Measurements from ENCODE around the gene DIPK1C.

Gene DIPK1C

DNA sequence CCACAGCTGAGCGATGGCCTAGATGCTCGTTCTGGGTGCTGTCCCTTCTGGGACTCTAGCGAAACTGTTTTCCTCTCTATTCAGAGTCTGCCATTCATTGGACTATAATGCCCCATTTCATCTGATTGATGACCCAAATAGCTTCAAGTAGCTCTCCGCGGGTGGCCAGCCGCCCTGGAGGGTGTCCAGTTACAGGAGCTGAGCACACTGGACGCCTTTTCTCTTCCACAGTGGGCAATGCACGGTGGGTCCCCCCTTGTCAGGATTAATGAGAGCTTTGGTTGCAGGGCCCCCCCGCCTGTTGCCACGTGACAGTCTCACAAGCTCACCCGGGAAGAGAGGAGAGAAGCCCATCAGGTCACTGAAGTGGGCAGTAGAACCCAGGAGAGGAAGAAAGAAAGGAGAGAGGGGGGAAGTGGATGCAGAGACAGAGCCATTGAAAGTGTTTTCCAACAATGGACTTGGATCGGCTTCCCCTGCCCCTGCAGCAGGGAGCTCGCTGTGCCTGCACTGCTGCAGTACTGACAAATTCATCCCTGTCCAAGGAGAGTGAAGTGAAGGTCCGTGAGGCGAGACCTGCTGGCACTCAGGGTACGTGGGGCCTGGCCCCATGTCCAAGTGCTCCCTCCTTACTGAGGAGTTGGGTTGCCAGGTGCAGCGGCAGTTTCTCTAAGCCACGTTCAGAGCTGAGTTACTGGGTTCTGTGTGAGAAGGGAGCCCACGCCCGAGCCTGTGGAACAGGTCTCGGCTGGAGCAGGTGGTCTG is 44.8 kb downstream of the DIPK1C start:
- TF ChIP-seq, protein P1, sequence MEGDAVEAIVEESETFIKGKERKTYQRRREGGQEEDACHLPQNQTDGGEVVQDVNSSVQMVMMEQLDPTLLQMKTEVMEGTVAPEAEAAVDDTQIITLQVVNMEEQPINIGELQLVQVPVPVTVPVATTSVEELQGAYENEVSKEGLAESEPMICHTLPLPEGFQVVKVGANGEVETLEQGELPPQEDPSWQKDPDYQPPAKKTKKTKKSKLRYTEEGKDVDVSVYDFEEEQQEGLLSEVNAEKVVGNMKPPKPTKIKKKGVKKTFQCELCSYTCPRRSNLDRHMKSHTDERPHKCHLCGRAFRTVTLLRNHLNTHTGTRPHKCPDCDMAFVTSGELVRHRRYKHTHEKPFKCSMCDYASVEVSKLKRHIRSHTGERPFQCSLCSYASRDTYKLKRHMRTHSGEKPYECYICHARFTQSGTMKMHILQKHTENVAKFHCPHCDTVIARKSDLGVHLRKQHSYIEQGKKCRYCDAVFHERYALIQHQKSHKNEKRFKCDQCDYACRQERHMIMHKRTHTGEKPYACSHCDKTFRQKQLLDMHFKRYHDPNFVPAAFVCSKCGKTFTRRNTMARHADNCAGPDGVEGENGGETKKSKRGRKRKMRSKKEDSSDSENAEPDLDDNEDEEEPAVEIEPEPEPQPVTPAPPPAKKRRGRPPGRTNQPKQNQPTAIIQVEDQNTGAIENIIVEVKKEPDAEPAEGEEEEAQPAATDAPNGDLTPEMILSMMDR (IDR thresholded peaks at IDR 0.05; ENCODE audit: low read depth, low read length, missing control alignments) = no peak
- H3K4me3 ChIP-seq (ENCODE audit: low read depth, low read length) = no peak overlapping the region
- DNase-seq (ENCODE audit: low read depth) = no peak
- in situ Hi-C loops (cut with HindIII; ENCODE audit: low sequenced_read_pairs) = no loop called here

DNA sequence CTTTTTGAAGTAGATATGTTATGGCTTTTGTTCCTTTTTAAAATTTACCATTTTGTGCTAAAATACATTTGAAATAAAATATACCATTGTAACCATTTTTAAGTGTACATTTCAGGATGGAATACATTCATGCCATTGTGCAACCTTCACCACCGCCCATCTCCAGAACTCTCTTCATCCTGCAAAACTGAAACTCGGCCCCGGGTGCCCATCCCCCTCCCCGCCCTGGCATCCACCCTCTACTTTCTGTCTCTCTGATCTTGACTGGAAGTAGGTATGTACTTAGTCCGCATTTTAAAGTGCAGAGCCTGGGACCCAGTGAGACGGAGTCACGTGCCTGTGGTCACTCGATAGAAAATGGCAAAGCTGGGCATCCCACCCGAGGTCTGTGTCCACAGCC is 45.6 kb downstream of the DIPK1C start:
- in situ Hi-C loops (cut with HindIII; ENCODE audit: low sequenced_read_pairs) = no loop called here
- TF ChIP-seq, protein P1 (IDR thresholded peaks at IDR 0.05; ENCODE audit: low read depth, low read length, missing control alignments) = no peak
- no peak overlapping the region for H3K4me3 ChIP-seq (ENCODE audit: low read depth, low read length)
- DNase-seq (ENCODE audit: low read depth) = no peak

DNA sequence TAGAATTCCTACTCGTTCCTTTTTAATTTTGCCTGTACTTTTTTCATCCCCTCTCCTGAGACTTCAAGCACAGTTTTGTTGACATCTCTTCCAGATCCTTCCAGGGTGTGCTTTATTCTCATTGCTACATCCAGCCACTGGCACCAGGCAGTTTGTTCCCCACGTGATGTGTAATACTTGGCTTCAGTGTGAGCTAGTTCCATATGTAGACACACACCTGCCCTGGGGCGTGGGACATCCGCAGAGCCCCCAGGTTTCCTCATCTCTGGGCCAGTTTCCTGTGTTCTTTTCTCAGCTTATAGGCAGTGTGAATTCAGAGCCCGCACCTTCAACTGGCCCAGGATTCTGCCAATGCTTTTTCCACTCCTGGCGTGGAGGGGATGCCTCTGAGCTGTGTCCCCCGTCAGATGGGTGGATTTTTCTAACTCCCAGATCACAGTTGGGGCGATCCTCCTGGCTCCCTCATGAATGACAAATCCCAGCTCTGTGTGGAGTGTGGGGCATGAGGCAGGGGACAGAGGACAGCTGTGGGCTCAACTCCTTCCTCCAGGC is 46.6 kb downstream of the DIPK1C start:
- no peak overlapping the region for H3K4me3 ChIP-seq (ENCODE audit: low read depth, low read length)
- no peak for DNase-seq (ENCODE audit: low read depth)
- TF ChIP-seq, protein P1 (IDR thresholded peaks at IDR 0.05; ENCODE audit: low read depth, low read length, missing control alignments) = no peak
- in situ Hi-C loops (cut with HindIII; ENCODE audit: low sequenced_read_pairs) = no loop called here

DNA sequence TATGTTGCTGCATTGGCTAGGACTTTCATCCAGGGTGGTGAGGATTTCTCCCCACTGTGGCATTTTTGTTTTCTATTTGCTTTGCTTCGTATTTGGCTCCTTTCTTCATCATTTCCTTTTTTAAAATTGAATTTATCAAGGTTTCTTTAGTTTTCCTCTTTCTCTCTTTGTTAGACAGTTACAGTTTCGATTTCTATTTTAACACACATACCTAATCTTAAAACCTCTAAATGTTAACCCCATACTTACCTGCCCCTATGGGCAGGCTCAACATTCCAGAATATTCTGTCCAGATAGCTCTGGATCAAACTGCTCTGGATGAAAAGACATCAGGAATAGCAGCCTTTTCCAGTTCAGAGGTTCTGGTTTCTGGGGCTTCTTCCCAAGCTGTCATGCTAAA is 49.2 kb downstream of the DIPK1C start:
- no peak for DNase-seq (ENCODE audit: low read depth)
- TF ChIP-seq, protein P1 (IDR thresholded peaks at IDR 0.05; ENCODE audit: low read depth, low read length, missing control alignments) = no peak
- H3K4me3 ChIP-seq (ENCODE audit: low read depth, low read length) = no peak overlapping the region
- in situ Hi-C loops (cut with HindIII; ENCODE audit: low sequenced_read_pairs) = no loop called here

DNA sequence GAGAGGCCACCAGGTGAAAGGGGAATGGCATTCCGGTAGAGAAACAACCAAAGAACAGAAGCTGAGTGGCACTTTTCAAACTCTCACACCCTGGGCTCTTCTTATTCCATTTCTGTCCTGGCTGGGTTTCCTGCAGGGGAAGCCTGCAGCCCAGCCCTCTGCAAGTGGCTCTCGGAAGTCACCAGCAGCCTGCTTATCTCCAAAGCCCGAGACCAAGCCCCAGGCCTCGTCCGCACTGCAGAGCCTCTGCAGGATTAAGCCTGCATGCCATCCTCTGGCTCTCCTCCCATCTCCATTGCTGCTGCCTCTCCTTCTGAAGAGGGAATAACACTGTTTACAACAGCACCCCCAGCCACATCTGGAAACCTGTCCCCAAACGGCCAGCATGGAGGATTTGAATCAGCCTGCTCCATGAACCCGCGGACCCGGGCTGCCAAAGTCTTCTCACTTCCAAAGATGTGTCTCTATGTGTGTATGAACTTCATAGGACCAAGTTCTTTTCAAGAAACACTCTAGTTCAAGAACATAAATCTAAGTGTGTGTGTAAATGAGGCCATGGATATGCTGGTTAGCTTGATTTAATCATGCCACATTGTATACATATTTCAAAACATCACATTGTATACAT is 54.2 kb downstream of the DIPK1C start:
- in situ Hi-C loops (cut with HindIII; ENCODE audit: low sequenced_read_pairs) = no loop called here
- TF ChIP-seq, protein P1 (IDR thresholded peaks at IDR 0.05; ENCODE audit: low read depth, low read length, missing control alignments) = no peak
- no peak overlapping the region for H3K4me3 ChIP-seq (ENCODE audit: low read depth, low read length)
- DNase-seq (ENCODE audit: low read depth) = no peak

DNA sequence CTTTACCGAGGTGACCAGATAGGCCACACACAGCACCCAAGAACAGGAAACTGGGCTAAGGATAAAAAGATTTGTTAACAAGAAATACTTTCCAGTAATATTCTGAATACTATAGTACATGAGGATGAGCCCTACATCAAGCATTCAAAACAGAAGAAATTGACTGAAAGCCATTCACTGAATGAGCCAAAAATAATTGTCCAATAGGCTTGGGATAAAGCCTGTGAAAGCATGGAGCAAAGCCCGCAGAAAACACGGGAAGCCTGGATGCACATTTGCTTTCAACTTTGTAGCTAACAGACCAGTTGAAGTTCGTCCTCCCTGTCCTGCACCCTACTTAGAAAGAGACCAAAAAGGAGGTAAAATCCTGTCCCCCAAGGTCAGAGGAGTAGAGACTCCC is 56.3 kb downstream of the DIPK1C start:
- no peak for DNase-seq (ENCODE audit: low read depth)
- TF ChIP-seq, protein P1 (IDR thresholded peaks at IDR 0.05; ENCODE audit: low read depth, low read length, missing control alignments) = no peak
- H3K4me3 ChIP-seq (ENCODE audit: low read depth, low read length) = no peak overlapping the region
- in situ Hi-C loops (cut with HindIII; ENCODE audit: low sequenced_read_pairs) = no loop called here
